HEK293 (cell line): ENCODE results near the gene USHBP1.

Source experiments
- CTCF ChIA-PET: fragments of 350-600 bp; formaldehyde crosslinking; extraction: SDS; loops from one replicate; lab custom pipeline; 2021; ENCODE audit warnings: antibody characterized with exemption; lab: Yijun Ruan, JAX
- POLR2A ChIA-PET: fragments of 300-600 bp; formaldehyde crosslinking; extraction: SDS; loops from one replicate; lab custom pipeline; 2020; ENCODE audit warnings: antibody characterized with exemption, inconsistent platforms; lab: Yijun Ruan, JAX
- H3K27ac ChIP-seq: fragments of 200-500 bp; sonication (Bioruptor generic); 2 replicates; pipeline ENCODE4 v1.5.1; 2014; ENCODE audit warnings: low read depth, low read length, control low read depth, inconsistent platforms; ENCODE audit errors: extremely low read depth
- H3K36me3 ChIP-seq, 2 experiments: fragments of 200-500 bp in 1 of 2; sonication (Bioruptor generic) in 1 of 2; 1 replicate in 1 of 2; 2 replicates in 1 of 2; pipeline ENCODE4 v1.5.1; 2014 to 2017; ENCODE audit warnings: inconsistent platforms in 2 of 2, low read length in 2 of 2; ENCODE audit not compliant: control insufficient read depth in 2 of 2, insufficient read depth in 1 of 2
- H3K4me1 ChIP-seq: fragments of 200-500 bp; sonication (Bioruptor generic); 2 replicates; pipeline ENCODE4 v1.5.1; 2014; ENCODE audit warnings: mild to moderate bottlenecking, low read length, inconsistent platforms; ENCODE audit not compliant: control insufficient read depth, insufficient read depth
- H3K4me3 ChIP-seq: 2 replicates; pipeline ENCODE4 v1.5.1; 2011; ENCODE audit warnings: low read depth, mild to moderate bottlenecking, control low read depth, low read length, moderate library complexity
- H3K9me3 ChIP-seq: fragments of 200-500 bp; sonication (Bioruptor generic); 2 replicates; pipeline ENCODE4 v1.5.1; 2014; ENCODE audit warnings: low read depth, low read length, inconsistent platforms; ENCODE audit not compliant: control insufficient read depth, insufficient read depth
- AEBP2 ChIP-seq: fragments of 450-650 bp; formaldehyde crosslinking; IDR thresholded peaks from 2 replicates; pipeline ENCODE4 v1.5.1; 2016; ENCODE audit warnings: missing biosample characterization, missing genetic modification characterization, borderline replicate concordance
- ATF2 ChIP-seq: fragments of 450-650 bp; formaldehyde crosslinking; IDR thresholded peaks from 2 replicates; pipeline ENCODE4 v1.5.1; 2016; ENCODE audit warnings: missing biosample characterization, missing genetic modification characterization, low read depth
- BCL11A ChIP-seq: fragments of 450-650 bp; formaldehyde crosslinking; IDR thresholded peaks from 2 replicates; pipeline ENCODE4 v1.5.1; 2016; ENCODE audit warnings: low read depth, missing biosample characterization, missing genetic modification characterization
- ELK4 ChIP-seq: IDR thresholded peaks from 2 replicates; pipeline ENCODE4 v1.6.1; 2011; ENCODE audit warnings: mild to moderate bottlenecking, low read depth, low read length, borderline replicate concordance
- HOXD13 ChIP-seq: sonication (generic); formaldehyde crosslinking; IDR thresholded peaks from 2 replicates; pipeline ENCODE4 v1.8.0; 2022; ENCODE audit warnings: missing genetic modification reagents, borderline replicate concordance
- OVOL3 ChIP-seq: fragments of 450-650 bp; formaldehyde crosslinking; IDR thresholded peaks from 2 replicates; pipeline ENCODE4 v1.5.1; 2016; ENCODE audit warnings: missing biosample characterization, missing genetic modification characterization
- PRDM6 ChIP-seq: fragments of 450-650 bp; formaldehyde crosslinking; IDR thresholded peaks from 2 replicates; pipeline ENCODE4 v1.5.1; 2017; ENCODE audit warnings: missing biosample characterization, missing genetic modification characterization
- REST ChIP-seq: fragments of 450-650 bp; formaldehyde crosslinking; IDR thresholded peaks from 2 replicates; pipeline ENCODE4 v1.5.1; 2016; ENCODE audit warnings: missing biosample characterization, missing genetic modification characterization
- ZBTB17 ChIP-seq: fragments of 450-650 bp; formaldehyde crosslinking; IDR thresholded peaks from 2 replicates; pipeline ENCODE4 v1.5.1; 2016; ENCODE audit warnings: missing biosample characterization, missing genetic modification characterization
- ZBTB7A ChIP-seq: fragments of 450-650 bp; formaldehyde crosslinking; IDR thresholded peaks from 2 replicates; pipeline ENCODE4 v1.5.1; 2016; ENCODE audit warnings: low read depth, missing biosample characterization, missing genetic modification characterization
- ZFP37 ChIP-seq: fragments of 450-650 bp; formaldehyde crosslinking; IDR thresholded peaks from 2 replicates; pipeline ENCODE4 v1.5.1; 2016; ENCODE audit warnings: missing biosample characterization, missing genetic modification characterization
- ZFP41 ChIP-seq: fragments of 450-650 bp; formaldehyde crosslinking; IDR thresholded peaks from 2 replicates; pipeline ENCODE4 v1.5.1; 2016; ENCODE audit warnings: missing biosample characterization, missing genetic modification characterization, borderline replicate concordance
- ZNF133 ChIP-seq: fragments of 450-650 bp; formaldehyde crosslinking; IDR thresholded peaks from 2 replicates; pipeline ENCODE4 v1.5.1; 2016; ENCODE audit warnings: missing biosample characterization, missing genetic modification characterization
- ZNF16 ChIP-seq: fragments of 450-650 bp; formaldehyde crosslinking; IDR thresholded peaks from 2 replicates; pipeline ENCODE4 v1.5.1; 2016; ENCODE audit warnings: low read depth, missing biosample characterization, missing genetic modification characterization
- ZNF239 ChIP-seq: fragments of 450-650 bp; formaldehyde crosslinking; IDR thresholded peaks from 2 replicates; pipeline ENCODE4 v1.5.1; 2016; ENCODE audit warnings: missing biosample characterization, missing genetic modification characterization
- ZNF335 ChIP-seq: fragments of 450-650 bp; formaldehyde crosslinking; conservative IDR thresholded peaks from 2 replicates; pipeline ENCODE4 v1.5.1; 2016; ENCODE audit warnings: missing biosample characterization, missing genetic modification characterization
- ZNF433 ChIP-seq: fragments of 450-650 bp; formaldehyde crosslinking; IDR thresholded peaks from 2 replicates; pipeline ENCODE4 v1.5.1; 2016; ENCODE audit warnings: missing biosample characterization, missing genetic modification characterization, low read depth
- ZNF514 ChIP-seq: fragments of 450-650 bp; formaldehyde crosslinking; IDR thresholded peaks from 2 replicates; pipeline ENCODE4 v1.5.1; 2016; ENCODE audit warnings: missing biosample characterization, missing genetic modification characterization
- ZNF558 ChIP-seq: fragments of 450-650 bp; formaldehyde crosslinking; IDR thresholded peaks from 2 replicates; pipeline ENCODE4 v1.5.1; 2016; ENCODE audit warnings: missing biosample characterization, missing genetic modification characterization
- ZNF580 ChIP-seq: fragments of 450-650 bp; formaldehyde crosslinking; IDR thresholded peaks from 2 replicates; pipeline ENCODE4 v1.5.1; 2016; ENCODE audit warnings: missing biosample characterization, missing genetic modification characterization
- ZNF600 ChIP-seq: fragments of 450-650 bp; formaldehyde crosslinking; IDR thresholded peaks from 2 replicates; pipeline ENCODE4 v1.5.1; 2016; ENCODE audit warnings: missing biosample characterization, missing genetic modification characterization
- ZNF626 ChIP-seq: fragments of 450-650 bp; sonication (Bioruptor Pico); formaldehyde crosslinking; IDR thresholded peaks from 2 replicates; pipeline ENCODE4 v1.5.1; 2018; ENCODE audit warnings: missing biosample characterization, missing genetic modification characterization, inconsistent platforms
- ZNF677 ChIP-seq: fragments of 450-650 bp; IDR thresholded peaks from 2 replicates; pipeline ENCODE4 v1.5.0; 2018; ENCODE audit warnings: missing biosample characterization, mild to moderate bottlenecking, missing genetic modification characterization, moderate library complexity
- ZNF704 ChIP-seq: fragments of 450-650 bp; formaldehyde crosslinking; IDR thresholded peaks from 2 replicates; pipeline ENCODE4 v1.5.1; 2016; ENCODE audit warnings: missing biosample characterization, missing genetic modification characterization
- ZNF792 ChIP-seq: fragments of 450-650 bp; formaldehyde crosslinking; IDR thresholded peaks from 2 replicates; pipeline ENCODE4 v1.5.1; 2016; ENCODE audit warnings: missing biosample characterization, missing genetic modification characterization
- ZSCAN23 ChIP-seq: fragments of 450-650 bp; formaldehyde crosslinking; IDR thresholded peaks from 2 replicates; pipeline ENCODE4 v1.5.1; 2016; ENCODE audit warnings: missing biosample characterization, missing genetic modification characterization
- ZSCAN30 ChIP-seq: fragments of 450-650 bp; IDR thresholded peaks from 2 replicates; pipeline ENCODE4 v1.5.1; 2018; ENCODE audit warnings: missing biosample characterization, mild to moderate bottlenecking, missing genetic modification characterization, moderate library complexity

USHBP1 gene

GRCh38 chr19:17235300-17235970, 29.1 kb downstream of the USHBP1 start:
- POLR2A ChIA-PET: interaction anchor here (0.5 to 3.5 kb wide), 7 partner anchors 9 to 274 kb away, joined by 4 to 25 read pairs (median 5); partner anchors contain the start of genes BABAM1, OCEL1 and USE1
- Histone ChIP-seq H3K27ac (peak overlapping the region; percentile 69), H3K4me3 (peak overlapping the region; percentile 55), H3K9me3 (no peaks in the 10 kb centered on the region), H3K4me1 (peaks cover 11% of the 10 kb centered on the region), H3K36me3 (peaks cover 18 to 56% of the 10 kb centered on the region in 2 experiments; a peak in 2 of 3 replicates)
- CTCF ChIA-PET: interaction anchor here (0.5 to 1.6 kb wide), 4 partner anchors 14 to 167 kb away, joined by 3 to 5 read pairs (median 4); no protein-coding TSS in a partner anchor
- no peak for TF ChIP-seq OVOL3 (tag by site-specific recombination)
- peak; percentile 43; the same call in 1 of the 2 replicates for TF ChIP-seq ZNF600 (tag by site-specific recombination)
- no peak for TF ChIP-seq ZNF514 (tag by site-specific recombination)
- TF ChIP-seq ZBTB7A: peak; percentile 7; the same call in 1 of the 2 replicates
- TF ChIP-seq AEBP2 (tag by site-specific recombination): no peak
- TF ChIP-seq ELK4: no peak
- TF ChIP-seq ZNF558 (tag by site-specific recombination): no peak
- TF ChIP-seq ZNF239 (tag by site-specific recombination): no peak
- TF ChIP-seq ZSCAN23 (tag by site-specific recombination): no peak
- no peak for TF ChIP-seq ZFP37 (tag by site-specific recombination)
- no peak for TF ChIP-seq REST (tag by site-specific recombination)
- no peak for TF ChIP-seq ZBTB17 (tag by site-specific recombination)
- no peak for TF ChIP-seq ZNF626 (tag by site-specific recombination)
- no peak for TF ChIP-seq ATF2 (tag by site-specific recombination)
- no peak for TF ChIP-seq ZNF704 (tag by site-specific recombination)
- TF ChIP-seq ZNF792 (tag by site-specific recombination): no peak
- TF ChIP-seq ZFP41 (tag by site-specific recombination): no peak
- no peak for TF ChIP-seq ZNF580
- peak; percentile 72 for TF ChIP-seq ZSCAN30 (tag by site-specific recombination)
- TF ChIP-seq ZNF133 (tag by site-specific recombination): no peak
- no peak for TF ChIP-seq HOXD13 (CRISPR knock-in tag)
- no peak for TF ChIP-seq BCL11A (tag by site-specific recombination)
- no peak for TF ChIP-seq ZNF16
- TF ChIP-seq PRDM6: no peak
- TF ChIP-seq ZNF433: no peak
- TF ChIP-seq ZNF677 (tag by site-specific recombination): 0 out of 2 replicates have a peak, but pooled peaks have one; percentile 46
- TF ChIP-seq ZNF335 (tag by site-specific recombination): peak; percentile 65; the same call in 1 of the 2 replicates
